Stimulated activated naive B cell treated with anti-CD40 and anti-IgM and Interleukin-4, amounts not matched to agents 10 μg/mL and 1 μg/mL and 100 μg/mL, for 72 hours (primary cell): ENCODE measurements around the gene PSRC1.
A peak's percentile ranks its signal among the peaks of the same experiment; 100 is the strongest.

Experiments
- ATAC-seq, 2 donors: fragments of 150-1000 bp; cut with Tn5 transposase; replicated peaks; 2 replicates each; pipeline ENCODE4 v1.10.0; 2021; ENCODE audit warnings: moderate library complexity in 1 of 2
- DNase-seq: peaks from one replicate; pipeline ENCODE4 v3.0.0; 2021
- H3K27ac Mint-ChIP-seq: one replicate; pipeline ENCODE4 v1.8.0; 2022; ENCODE audit warnings: mild to moderate bottlenecking, mixed read lengths
- H3K27me3 Mint-ChIP-seq, 2 donors: one replicate each; pipeline ENCODE4 v1.8.0; 2022; ENCODE audit warnings: mixed read lengths in 2 of 2
- H3K36me3 Mint-ChIP-seq, 2 donors: one replicate each; pipeline ENCODE4 v1.8.0; 2022; ENCODE audit warnings: mixed read lengths in 2 of 2, mild to moderate bottlenecking in 1 of 2
- H3K4me1 Mint-ChIP-seq, 2 donors: one replicate each; pipeline ENCODE4 v1.8.0; 2022; ENCODE audit warnings: mixed read lengths in 2 of 2, mild to moderate bottlenecking in 1 of 2
- H3K4me3 Mint-ChIP-seq, 2 donors: one replicate each; pipeline ENCODE4 v1.8.0; 2022; ENCODE audit warnings: mild to moderate bottlenecking in 2 of 2, mixed read lengths in 2 of 2, moderate library complexity in 1 of 2
- H3K9me3 Mint-ChIP-seq, 2 donors: one replicate each; pipeline ENCODE4 v1.8.0; 2022; ENCODE audit warnings: mixed read lengths in 2 of 2, mild to moderate bottlenecking in 1 of 2

PSRC1 gene

DNA sequence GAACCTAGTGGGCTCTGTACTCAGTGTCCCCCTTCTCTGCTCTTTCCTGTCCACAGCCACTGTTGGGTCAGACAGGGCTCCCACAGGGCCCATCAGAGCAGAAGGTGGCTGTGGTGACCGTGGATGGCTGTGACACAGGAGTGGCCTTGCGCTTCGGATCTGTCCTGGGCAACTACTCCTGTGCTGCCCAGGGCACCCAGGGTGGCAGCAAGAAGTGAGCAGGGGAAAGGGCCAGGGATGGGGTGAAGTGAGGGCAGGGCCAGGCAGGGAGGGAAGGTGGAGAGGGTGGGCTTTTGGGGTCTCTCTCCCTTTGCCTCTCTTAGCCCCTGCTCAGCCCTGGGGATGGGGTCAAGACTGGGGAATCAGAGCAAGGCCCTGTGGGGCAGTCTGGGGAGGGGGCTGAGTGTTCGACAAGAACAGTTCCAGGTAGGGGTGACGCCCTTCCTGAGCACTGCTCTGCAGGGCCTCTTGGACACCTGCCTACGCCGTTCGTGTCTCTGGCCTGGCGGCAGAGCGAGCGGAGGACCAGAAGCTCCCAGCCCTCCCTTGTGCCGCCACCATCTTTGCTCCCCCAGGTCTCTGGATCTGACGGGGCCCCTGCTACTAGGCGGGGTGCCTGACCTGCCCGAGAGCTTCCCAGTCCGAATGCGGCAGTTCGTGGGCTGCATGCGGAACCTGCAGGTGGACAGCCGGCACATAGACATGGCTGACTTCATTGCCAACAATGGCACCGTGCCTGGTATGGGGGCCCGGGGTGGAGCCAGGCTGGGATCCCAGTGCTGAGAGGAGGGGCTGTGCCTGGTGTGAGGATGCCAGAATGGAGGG lies 20.5 kb downstream of the PSRC1 start:
- peaks cover 6 to 11% of the 10 kb centered on the region in 2 donors for H3K4me1 Mint-ChIP-seq
- no peaks in the 10 kb centered on the region for H3K36me3 Mint-ChIP-seq
- DNase-seq (no peak), ATAC-seq (no peak)
- H3K27me3 Mint-ChIP-seq: peaks cover 10 to 13% of the 10 kb centered on the region in 2 donors
- H3K4me3 Mint-ChIP-seq: no peak overlapping the region
- H3K27ac Mint-ChIP-seq: no peak overlapping the region
- H3K9me3 Mint-ChIP-seq: no peaks in the 10 kb centered on the region

DNA sequence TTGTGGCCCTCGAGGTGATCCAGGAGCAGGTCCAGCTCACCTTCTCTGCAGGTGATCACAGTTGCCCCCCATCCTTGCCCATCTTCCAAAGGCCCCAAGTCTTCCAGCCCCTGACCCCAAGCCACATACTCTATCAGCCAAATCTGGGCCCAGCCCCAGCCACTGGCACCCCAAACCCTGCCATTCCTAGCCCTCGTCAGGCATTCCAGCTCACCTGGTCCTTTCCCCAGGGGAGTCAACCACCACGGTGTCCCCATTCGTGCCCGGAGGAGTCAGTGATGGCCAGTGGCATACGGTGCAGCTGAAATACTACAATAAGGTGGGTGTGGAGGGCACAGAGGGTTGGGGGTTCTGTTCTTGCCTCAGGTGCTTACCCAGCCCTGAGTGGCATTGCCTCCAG lies 21.4 kb downstream of the PSRC1 start:
- Mint-ChIP-seq H3K36me3 (no peaks in the 10 kb centered on the region), H3K27ac (no peak overlapping the region), H3K4me1 (peaks cover 6 to 11% of the 10 kb centered on the region in 2 donors), H3K4me3 (no peak overlapping the region), H3K9me3 (no peaks in the 10 kb centered on the region), H3K27me3 (peaks cover 10 to 13% of the 10 kb centered on the region in 2 donors)
- DNase-seq (no peak), ATAC-seq (no peak)

DNA sequence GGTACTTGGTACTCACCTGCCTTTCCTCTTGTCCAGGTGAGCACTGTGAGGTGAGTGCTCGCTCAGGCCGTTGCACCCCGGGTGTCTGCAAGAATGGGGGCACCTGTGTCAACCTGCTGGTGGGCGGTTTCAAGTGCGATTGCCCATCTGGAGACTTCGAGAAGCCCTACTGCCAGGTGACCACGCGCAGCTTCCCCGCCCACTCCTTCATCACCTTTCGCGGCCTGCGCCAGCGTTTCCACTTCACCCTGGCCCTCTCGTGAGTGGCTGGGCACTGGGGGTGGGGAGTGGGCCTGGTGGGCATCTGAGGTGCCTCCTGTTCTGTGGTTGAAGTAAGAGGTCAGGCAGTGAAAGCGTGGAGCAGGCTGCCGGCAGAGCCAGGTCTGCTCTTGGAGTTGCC lies 21.9 kb downstream of the PSRC1 start:
- Mint-ChIP-seq H3K27ac (no peak overlapping the region), H3K9me3 (no peaks in the 10 kb centered on the region), H3K4me1 (peaks cover 6 to 11% of the 10 kb centered on the region in 2 donors), H3K4me3 (no peak overlapping the region), H3K36me3 (no peaks in the 10 kb centered on the region), H3K27me3 (peaks cover 10 to 13% of the 10 kb centered on the region in 2 donors)
- no peak for ATAC-seq
- no peak for DNase-seq

DNA sequence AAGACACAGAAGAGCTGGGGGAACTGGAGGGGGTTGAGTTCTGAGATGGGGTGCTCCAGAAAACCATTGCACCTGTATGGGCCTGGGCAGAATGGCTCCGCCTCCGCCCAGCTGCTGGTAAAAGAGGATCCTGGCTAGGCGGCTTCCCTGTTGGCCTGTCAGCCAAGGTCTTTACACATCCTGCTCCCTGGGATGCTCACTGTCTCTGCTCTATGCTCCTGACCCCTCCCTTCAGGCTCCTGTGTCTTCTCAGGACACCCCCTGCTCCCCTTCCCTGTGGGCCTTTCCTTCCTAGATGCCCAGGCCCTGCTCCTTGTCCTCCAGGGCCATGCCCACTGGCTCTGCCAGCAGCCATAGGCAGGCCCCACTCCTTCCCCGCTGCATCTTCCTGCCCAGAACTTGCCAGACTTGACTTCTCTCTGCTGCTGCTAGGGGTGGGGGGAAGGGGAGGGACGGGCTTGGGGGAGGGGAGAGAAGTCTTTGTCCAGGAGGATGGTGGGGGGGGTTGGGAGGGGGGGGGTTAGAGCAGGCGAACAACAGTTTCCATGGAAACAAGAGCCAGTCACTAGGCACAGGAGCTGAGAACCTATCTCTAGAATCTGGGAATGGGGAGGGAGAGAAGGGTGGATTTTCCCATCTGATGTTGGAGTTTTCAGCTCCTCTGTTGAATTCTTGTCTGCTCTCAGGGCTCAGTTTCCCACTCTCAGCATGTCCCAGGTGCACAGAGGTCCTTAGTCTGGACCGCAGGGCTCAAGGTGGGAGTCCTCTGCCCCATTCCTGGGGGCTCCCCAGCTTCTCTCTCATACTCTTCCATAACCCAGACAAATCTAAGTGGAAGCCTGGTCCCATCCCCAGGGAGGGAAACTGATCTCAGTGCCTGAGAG lies 23.0 kb downstream of the PSRC1 start:
- Mint-ChIP-seq H3K9me3 (no peaks in the 10 kb centered on the region), H3K4me1 (peaks cover 6 to 11% of the 10 kb centered on the region in 2 donors), H3K27me3 (peaks cover 20% of the 10 kb centered on the region in 2 donors), H3K36me3 (no peaks in the 10 kb centered on the region), H3K27ac (peak overlapping the region; percentile 47), H3K4me3 (no peak overlapping the region)
- DNase-seq (no peak), ATAC-seq (no peak)

DNA sequence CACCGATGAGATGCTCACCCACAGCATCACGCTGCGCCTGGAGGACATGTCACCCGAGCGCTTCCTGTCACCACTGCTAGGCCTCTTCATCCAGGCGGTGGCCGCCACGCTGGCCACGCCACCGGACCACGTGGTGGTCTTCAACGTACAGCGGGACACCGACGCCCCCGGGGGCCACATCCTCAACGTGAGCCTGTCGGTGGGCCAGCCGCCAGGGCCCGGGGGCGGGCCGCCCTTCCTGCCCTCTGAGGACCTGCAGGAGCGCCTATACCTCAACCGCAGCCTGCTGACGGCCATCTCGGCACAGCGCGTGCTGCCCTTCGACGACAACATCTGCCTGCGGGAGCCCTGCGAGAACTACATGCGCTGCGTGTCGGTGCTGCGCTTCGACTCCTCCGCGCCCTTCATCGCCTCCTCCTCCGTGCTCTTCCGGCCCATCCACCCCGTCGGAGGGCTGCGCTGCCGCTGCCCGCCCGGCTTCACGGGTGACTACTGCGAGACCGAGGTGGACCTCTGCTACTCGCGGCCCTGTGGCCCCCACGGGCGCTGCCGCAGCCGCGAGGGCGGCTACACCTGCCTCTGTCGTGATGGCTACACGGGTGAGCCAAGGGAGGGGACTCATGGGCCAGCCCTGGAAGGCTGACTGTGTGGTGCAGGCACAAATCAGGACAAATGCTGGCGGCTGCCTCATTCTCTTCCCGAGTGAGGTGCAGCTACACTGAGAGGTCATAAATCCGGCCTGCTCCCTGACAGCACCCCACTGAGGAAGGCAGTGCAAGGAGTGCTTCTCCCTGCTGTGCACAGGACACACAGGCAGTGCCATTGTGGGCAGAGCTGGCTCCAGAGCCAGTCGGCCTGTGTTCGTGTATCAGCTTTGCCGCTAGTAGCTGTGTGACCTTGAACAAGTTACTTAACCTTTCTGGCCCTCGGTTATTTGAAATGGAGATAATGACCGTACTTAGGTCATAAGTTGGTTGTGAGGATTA lies 24.2 kb downstream of the PSRC1 start:
- H3K4me1 Mint-ChIP-seq: peaks cover 5 to 8% of the 10 kb centered on the region in 2 donors
- DNase-seq (no peak), ATAC-seq (no peak)
- H3K27ac Mint-ChIP-seq: no peak overlapping the region
- no peaks in the 10 kb centered on the region for H3K36me3 Mint-ChIP-seq
- no peaks in the 10 kb centered on the region for H3K9me3 Mint-ChIP-seq
- no peak overlapping the region for H3K4me3 Mint-ChIP-seq
- H3K27me3 Mint-ChIP-seq: peaks cover 18 to 19% of the 10 kb centered on the region in 2 donors

DNA sequence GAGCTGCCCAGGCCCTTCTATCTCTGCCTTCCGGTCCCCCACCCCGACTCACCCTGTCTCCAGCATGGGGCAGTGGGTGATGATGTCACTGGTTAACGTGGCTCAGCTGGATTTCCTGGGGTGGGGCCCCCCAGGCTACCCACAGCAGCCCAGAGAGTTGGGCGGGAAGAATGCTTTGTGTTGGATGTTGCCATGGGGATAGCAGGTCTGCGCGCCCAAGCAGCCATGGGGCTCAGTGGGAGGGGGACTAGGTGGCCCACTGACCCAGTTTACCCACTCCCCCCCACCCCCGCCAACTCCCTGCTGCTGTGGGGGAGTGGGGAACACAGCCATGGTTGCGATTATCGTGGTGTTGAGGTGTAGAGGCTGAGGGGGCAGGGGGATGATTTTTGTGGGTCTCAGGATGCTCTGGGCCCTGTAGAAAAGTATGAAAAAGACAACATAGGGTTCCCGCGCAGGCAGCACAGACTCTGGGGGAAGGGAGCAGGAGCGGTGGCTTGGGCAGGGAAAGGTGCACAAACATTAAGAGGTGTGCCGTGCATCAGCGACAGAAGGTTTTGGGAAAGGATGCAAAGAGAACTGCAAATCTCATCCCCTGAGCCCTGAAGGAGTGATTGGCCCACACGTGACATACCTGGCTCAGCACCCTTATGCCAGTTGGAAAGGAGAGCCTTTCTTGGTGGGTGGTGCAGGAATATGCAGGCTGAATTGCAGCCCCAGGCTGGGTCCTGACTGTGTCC lies 25.1 kb downstream of the PSRC1 start:
- Mint-ChIP-seq H3K4me1 (peaks cover 6 to 9% of the 10 kb centered on the region in 2 donors), H3K27me3 (peaks cover 10 to 18% of the 10 kb centered on the region in 2 donors), H3K4me3 (no peak overlapping the region), H3K27ac (no peak overlapping the region), H3K9me3 (no peaks in the 10 kb centered on the region), H3K36me3 (no peaks in the 10 kb centered on the region)
- DNase-seq: no peak
- no peak for ATAC-seq

DNA sequence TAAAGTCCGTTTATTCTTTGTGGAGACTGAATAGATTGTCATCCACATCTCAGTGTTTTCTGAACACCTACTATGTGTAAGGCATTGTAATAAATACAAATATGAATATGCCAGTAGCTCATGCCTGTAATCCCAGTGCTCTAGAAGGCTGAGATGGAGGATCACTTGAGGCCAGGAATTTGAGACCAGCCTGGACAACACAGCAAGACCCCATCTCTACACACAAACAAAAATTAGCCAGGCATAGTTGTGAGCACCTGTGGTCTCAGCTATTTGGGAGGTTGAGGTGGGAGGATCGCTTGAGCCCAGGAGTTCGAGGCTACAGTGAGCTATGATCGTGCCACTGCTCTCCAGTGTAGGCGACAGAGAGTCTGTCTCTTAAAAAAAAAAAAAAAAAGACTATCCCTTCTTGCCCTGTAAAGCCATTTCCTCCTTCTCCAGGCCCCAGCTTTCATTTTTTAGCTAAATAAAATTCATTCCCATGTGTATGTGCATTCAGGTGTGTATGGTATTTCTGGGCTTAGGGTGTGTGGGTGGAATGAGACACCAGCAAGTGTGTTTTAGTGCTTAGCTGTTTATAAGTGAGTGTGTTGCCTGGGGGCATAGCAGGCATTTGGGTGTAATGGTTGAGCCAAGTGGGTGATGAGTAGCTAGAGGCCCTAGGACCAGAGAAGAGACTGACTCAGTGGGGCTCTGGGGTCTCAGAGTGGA lies 25.8 kb downstream of the PSRC1 start:
- no peaks in the 10 kb centered on the region for H3K36me3 Mint-ChIP-seq
- no peak for ATAC-seq
- H3K27me3 Mint-ChIP-seq: peaks cover 14 to 20% of the 10 kb centered on the region in 2 donors
- no peak overlapping the region for H3K27ac Mint-ChIP-seq
- no peaks in the 10 kb centered on the region for H3K9me3 Mint-ChIP-seq
- H3K4me3 Mint-ChIP-seq: no peak overlapping the region
- peaks cover 6 to 9% of the 10 kb centered on the region in 2 donors for H3K4me1 Mint-ChIP-seq
- no peak for DNase-seq

DNA sequence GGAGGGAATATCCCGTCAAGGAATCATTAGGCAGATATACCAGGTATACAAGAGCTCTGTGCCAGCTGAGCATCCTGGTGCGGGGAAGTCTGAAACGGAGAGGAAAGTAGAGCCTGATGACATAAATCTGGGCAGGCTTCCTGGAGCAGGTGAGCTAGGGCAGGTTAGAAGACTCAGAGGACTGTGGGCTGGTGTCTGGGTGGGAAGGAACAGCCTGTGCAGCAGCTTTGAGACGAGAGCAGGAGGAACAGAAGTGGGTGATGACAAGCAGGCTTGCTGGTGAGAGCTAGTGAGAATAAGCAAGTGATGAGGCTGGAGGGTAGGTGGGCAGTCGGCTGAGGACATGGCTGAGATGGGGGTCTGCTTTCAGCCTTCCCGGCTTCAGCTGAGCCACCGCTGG lies 26.9 kb downstream of the PSRC1 start:
- Mint-ChIP-seq H3K36me3 (no peaks in the 10 kb centered on the region), H3K27ac (no peak overlapping the region), H3K27me3 (peaks cover 25 to 30% of the 10 kb centered on the region in 2 donors), H3K4me1 (peaks cover 6 to 10% of the 10 kb centered on the region in 2 donors), H3K9me3 (no peaks in the 10 kb centered on the region), H3K4me3 (no peak overlapping the region)
- ATAC-seq: no peak
- DNase-seq: no peak

DNA sequence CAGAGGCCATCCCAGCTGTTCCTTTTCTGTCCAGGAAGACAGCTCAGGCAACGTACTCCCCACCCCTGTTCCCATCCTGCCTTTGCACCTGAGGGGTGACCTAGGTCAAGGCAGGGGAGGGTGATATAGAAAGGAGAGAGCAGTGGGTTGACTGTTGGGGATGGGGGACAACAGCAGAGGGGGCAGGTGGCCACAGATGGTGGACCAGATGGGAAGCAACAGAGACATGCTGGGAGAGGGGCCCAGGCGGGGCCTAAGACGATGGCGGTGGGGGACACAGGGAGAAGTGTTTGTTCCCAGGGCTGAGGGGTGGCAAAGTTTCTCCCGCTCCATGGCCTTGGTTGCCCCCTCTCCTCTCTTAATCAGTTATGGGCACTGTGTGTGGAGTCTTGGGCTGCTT lies 27.3 kb downstream of the PSRC1 start:
- no peaks in the 10 kb centered on the region for H3K9me3 Mint-ChIP-seq
- H3K4me3 Mint-ChIP-seq: no peak overlapping the region
- ATAC-seq: no peak
- peaks cover 29 to 34% of the 10 kb centered on the region in 2 donors for H3K27me3 Mint-ChIP-seq
- no peak for DNase-seq
- peaks cover 6 to 14% of the 10 kb centered on the region in 2 donors for H3K4me1 Mint-ChIP-seq
- H3K27ac Mint-ChIP-seq: no peak overlapping the region
- no peaks in the 10 kb centered on the region for H3K36me3 Mint-ChIP-seq

DNA sequence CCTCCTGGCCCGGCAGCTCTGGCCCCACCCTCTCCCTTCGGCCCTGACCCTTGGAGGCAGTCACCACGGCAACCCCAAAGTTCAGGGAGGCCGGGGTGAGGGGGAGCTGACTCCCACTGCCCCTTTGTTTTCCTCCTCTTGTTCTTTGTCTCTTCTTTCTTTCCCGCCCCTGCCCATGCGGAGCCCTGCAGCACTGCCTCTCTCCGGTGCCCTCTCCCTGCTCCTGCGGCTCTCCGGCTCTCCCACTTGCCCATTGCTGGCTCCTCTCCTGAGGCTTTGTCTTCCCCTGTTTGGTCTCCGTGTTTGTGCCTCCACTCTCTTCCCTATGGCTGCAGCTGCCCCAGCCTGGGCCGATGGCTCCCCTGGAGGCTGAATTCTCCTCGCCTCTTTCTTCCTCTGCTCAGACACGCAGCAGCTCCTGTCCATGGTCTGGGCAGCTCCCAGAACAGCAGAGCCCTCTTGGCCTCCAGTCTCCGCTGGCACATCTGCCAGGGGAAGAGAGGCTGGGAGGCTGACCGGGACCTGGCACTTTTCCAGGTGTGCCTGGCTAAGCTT lies 27.8 kb downstream of the PSRC1 start:
- ATAC-seq (no peak), DNase-seq (no peak)
- H3K9me3 Mint-ChIP-seq: no peaks in the 10 kb centered on the region
- H3K4me3 Mint-ChIP-seq: no peak overlapping the region
- H3K36me3 Mint-ChIP-seq: no peaks in the 10 kb centered on the region
- H3K27ac Mint-ChIP-seq: no peak overlapping the region
- H3K4me1 Mint-ChIP-seq: peaks cover 6 to 19% of the 10 kb centered on the region in 2 donors
- peaks cover 34 to 39% of the 10 kb centered on the region in 2 donors for H3K27me3 Mint-ChIP-seq

DNA sequence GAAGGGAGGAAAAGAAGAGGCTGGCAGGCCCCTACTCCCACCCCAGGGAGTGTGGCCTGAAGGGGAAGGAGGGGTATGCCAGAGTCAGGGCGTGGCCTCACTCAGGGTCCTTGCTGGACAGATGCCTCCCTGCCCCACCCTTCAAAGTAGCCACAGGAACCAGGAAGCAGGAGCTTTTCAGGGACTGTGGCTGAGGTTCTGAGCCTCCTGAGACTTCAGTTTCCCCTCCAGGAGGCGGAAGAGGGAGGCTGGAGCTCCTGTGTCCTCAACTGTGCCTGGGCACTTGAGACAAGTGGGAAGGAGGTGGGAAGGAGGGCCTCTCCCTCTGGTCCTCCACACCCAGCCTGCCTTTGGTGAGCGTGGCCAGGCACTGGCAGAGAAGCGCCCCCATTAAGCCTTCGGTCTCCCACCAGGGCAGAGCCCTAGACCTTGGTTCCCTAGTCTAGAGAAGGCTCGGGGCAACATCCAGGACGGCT lies 28.3 kb downstream of the PSRC1 start:
- peaks cover 6 to 21% of the 10 kb centered on the region in 2 donors for H3K4me1 Mint-ChIP-seq
- no peak overlapping the region for H3K27ac Mint-ChIP-seq

DNA sequence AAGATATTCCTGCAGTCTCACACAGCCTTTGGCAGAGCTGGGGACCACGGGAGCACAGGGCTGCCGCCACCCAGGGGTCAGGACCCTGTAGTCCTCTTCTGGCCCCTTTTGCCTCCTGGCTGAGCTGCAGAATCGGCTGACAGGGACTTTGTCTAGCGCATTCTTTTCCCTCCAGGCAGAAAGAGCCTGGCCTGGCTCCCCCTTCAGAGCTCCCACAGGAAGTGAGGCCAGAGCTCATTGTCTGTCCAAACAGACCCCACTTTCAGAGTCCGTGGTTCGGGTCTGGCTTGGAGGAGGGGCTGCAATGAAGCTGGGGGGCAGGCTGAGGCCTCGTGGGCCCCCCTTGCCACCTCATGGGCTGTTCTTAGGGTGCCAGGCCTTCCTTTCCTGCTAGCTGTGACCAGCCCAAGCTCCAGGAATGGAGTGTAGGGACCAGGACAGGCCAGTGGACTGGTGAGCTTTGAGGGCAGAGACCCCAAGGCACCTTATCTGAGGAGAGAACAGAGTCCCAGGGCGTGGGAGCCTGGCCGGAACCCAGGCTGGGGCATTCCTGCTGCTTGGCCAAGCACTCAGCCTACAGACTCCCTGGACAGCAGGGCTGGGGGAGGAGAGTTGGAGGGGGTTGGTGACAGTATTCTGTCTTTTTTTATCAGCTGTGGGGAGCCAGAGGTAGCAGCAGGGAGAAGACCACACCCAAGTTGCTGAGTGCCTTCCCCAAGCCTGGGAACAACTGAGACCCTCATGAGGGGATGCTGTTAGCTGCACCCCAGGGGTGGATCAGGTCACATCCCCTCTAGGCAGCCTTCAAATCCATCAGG lies 28.9 kb downstream of the PSRC1 start:
- DNase-seq: no peak

More for the DNA sequence above, 28.3 kb downstream of the PSRC1 start:
- no peak for ATAC-seq
- Mint-ChIP-seq H3K4me3 (no peak overlapping the region), H3K36me3 (no peaks in the 10 kb centered on the region), H3K9me3 (no peaks in the 10 kb centered on the region), H3K27me3 (peaks cover 34 to 41% of the 10 kb centered on the region in 2 donors)
- no peak for DNase-seq

More for the DNA sequence above, 28.9 kb downstream of the PSRC1 start:
- no peaks in the 10 kb centered on the region for H3K9me3 Mint-ChIP-seq
- H3K4me3 Mint-ChIP-seq: no peak overlapping the region
- H3K4me1 Mint-ChIP-seq: peaks cover 6 to 25% of the 10 kb centered on the region in 2 donors
- no peak overlapping the region for H3K27ac Mint-ChIP-seq
- peaks cover 34 to 44% of the 10 kb centered on the region in 2 donors for H3K27me3 Mint-ChIP-seq
- H3K36me3 Mint-ChIP-seq: no peaks in the 10 kb centered on the region
- no peak for ATAC-seq
